CD14-positive monocyte (primary cell): ENCODE data around the gene CPD. TPM values are rescaled to one million over a fixed set of nuclear protein-coding genes. Genes with fewer than 3 reads are reported as not detected.
"Not testable (repeated sequence)": the region's sequence is repeated elsewhere in the genome, so short reads cannot be mapped to it uniquely, and the experiment has no call there.

Source experiments
- DNase-seq, 3 donors: peaks; one replicate each; pipeline ENCODE4 v3.0.0-alpha.2; 2011 to 2022
- H2AFZ ChIP-seq: 2 replicates; pipeline ENCODE4 v1.6.0; 2012; ENCODE audit warnings: mild to moderate bottlenecking, low read depth, low read length, inconsistent platforms; ENCODE audit not compliant: insufficient read depth, poor library complexity, severe bottlenecking
- H3K27ac ChIP-seq, 2 donors: 1 replicate in 1 of 2; 2 replicates in 1 of 2; pipeline ENCODE4 v1.5.1; 2012 to 2013; ENCODE audit warnings: low read length in 2 of 2, control low read depth in 1 of 2, inconsistent platforms in 1 of 2, low read depth in 1 of 2, mild to moderate bottlenecking in 1 of 2
- H3K27me3 ChIP-seq, 2 donors: one replicate each; pipeline versions ENCODE4 v1.6.0 to v1.6.1; 2011 to 2013; ENCODE audit warnings: low read length in 2 of 2; ENCODE audit not compliant: control insufficient read depth in 2 of 2, insufficient read depth in 2 of 2
- H3K36me3 ChIP-seq, 2 donors: replicated peaks in 1 of 2; 1 replicate in 1 of 2; 2 replicates in 1 of 2; pipeline versions ENCODE4 v1.5.1 to v1.6.1; 2012 to 2013; ENCODE audit warnings: low read length in 2 of 2, control low read depth in 1 of 2, inconsistent platforms in 1 of 2, mild to moderate bottlenecking in 1 of 2; ENCODE audit not compliant: insufficient read depth in 2 of 2, control insufficient read depth in 1 of 2
- H3K4me1 ChIP-seq, 2 donors: 1 replicate in 1 of 2; 2 replicates in 1 of 2; pipeline versions ENCODE4 v1.5.1 to v1.6.1; 2012 to 2013; ENCODE audit warnings: low read length in 2 of 2, control low read depth in 1 of 2, inconsistent platforms in 1 of 2, mild to moderate bottlenecking in 1 of 2, moderate library complexity in 1 of 2; ENCODE audit not compliant: insufficient read depth in 2 of 2, control insufficient read depth in 1 of 2
- H3K4me2 ChIP-seq: replicated peaks from 2 replicates; pipeline ENCODE3; 2012; ENCODE audit warnings: low read length, moderate library complexity, mild to moderate bottlenecking; ENCODE audit not compliant: poor library complexity, severe bottlenecking; ENCODE audit errors: extremely low read depth
- H3K4me3 ChIP-seq, 3 experiments: fragments of 200-600 bp in 1 of 3; sonication (generic) in 1 of 3; replicated peaks in 1 of 3; 1 replicate in 2 of 3; 2 replicates in 1 of 3; pipeline ENCODE4 v1.5.1; 2011 to 2013; ENCODE audit warnings: low read length in 3 of 3, mild to moderate bottlenecking in 3 of 3, control low read depth in 2 of 3, low read depth in 2 of 3, inconsistent platforms in 1 of 3, moderate library complexity in 1 of 3
- H3K79me2 ChIP-seq: 2 replicates; pipeline ENCODE4 v1.6.0; 2012; ENCODE audit warnings: mild to moderate bottlenecking, control low read depth, inconsistent platforms, low read length, moderate library complexity; ENCODE audit not compliant: insufficient read depth
- H3K9ac ChIP-seq: 2 replicates; pipeline ENCODE4 v1.6.0; 2017; ENCODE audit warnings: low read length, mild to moderate bottlenecking; ENCODE audit not compliant: insufficient read depth, poor library complexity, severe bottlenecking
- H3K9me3 ChIP-seq, 2 donors: replicated peaks in 1 of 2; 1 replicate in 1 of 2; 2 replicates in 1 of 2; pipeline versions ENCODE4 v1.5.1 to v1.6.1; 2012 to 2013; ENCODE audit warnings: low read length in 2 of 2, control low read depth in 1 of 2; ENCODE audit not compliant: control insufficient read depth in 1 of 2, insufficient read depth in 1 of 2
- H4K20me1 ChIP-seq: 2 replicates; pipeline ENCODE4 v1.6.0; 2012; ENCODE audit warnings: mild to moderate bottlenecking, low read length, control low read depth, moderate library complexity; ENCODE audit not compliant: insufficient read depth
- H3K27ac Mint-ChIP-seq, 7 donors: one replicate each; pipeline ENCODE4 v1.8.0; 2020; ENCODE audit warnings: mild to moderate bottlenecking in 7 of 7, mixed read lengths in 7 of 7, moderate library complexity in 6 of 7, inconsistent platforms in 2 of 7
- H3K27me3 Mint-ChIP-seq, 3 donors: one replicate each; pipeline ENCODE4 v1.8.0; 2021 to 2022; ENCODE audit warnings: low read depth in 3 of 3, mild to moderate bottlenecking in 3 of 3, mixed read lengths in 3 of 3, moderate library complexity in 3 of 3, inconsistent platforms in 1 of 3
- H3K36me3 Mint-ChIP-seq, 2 donors: one replicate each; pipeline ENCODE4 v1.8.0; 2020; ENCODE audit warnings: mixed read lengths in 2 of 2, inconsistent platforms in 1 of 2, mild to moderate bottlenecking in 1 of 2
- H3K4me1 Mint-ChIP-seq: one replicate; pipeline ENCODE4 v1.8.0; 2020; ENCODE audit warnings: mild to moderate bottlenecking, mixed read lengths
- H3K4me3 Mint-ChIP-seq, 2 donors: one replicate each; pipeline ENCODE4 v1.8.0; 2020; ENCODE audit warnings: mild to moderate bottlenecking in 2 of 2, mixed read lengths in 2 of 2, moderate library complexity in 1 of 2
- H3K9me3 Mint-ChIP-seq, 7 donors: one replicate each; pipeline ENCODE4 v1.8.0; 2020 to 2022; ENCODE audit warnings: mixed read lengths in 7 of 7, mild to moderate bottlenecking in 6 of 7, moderate library complexity in 6 of 7, inconsistent platforms in 2 of 7
- WGBS: methylation state at CpG from one replicate; pipeline ENCODE4 v1.1.5; 2013; ENCODE audit warnings: missing lambda C conversion rate; ENCODE audit not compliant: insufficient coverage; 5-methylcytosine and 5-hydroxymethylcytosine counted together
- intact Hi-C, 2 donors: fragments of 100-400 bp; cut with micrococcal nuclease; formaldehyde crosslinking; loops; one replicate each; pipeline versions ENCODE4 v1.15.0 to v1.15.1; 2023
- polyA plus RNA-seq, 3 donors: library from polyadenylated mRNA; depleted of rRNA in 1 of 3; unstranded in 2 of 3; stranded (reverse) in 1 of 3; fragments of 300-500 nt in 2 of 3; fragments of >200 nt in 1 of 3; fragmentation: Illumina TruSeq in 2 of 3; gene quantifications; 1 replicate in 2 of 3; 2 replicates in 1 of 3; pipeline ENCODE4 v1.2.3, GENCODE V29; 2012 to 2021
- TF ChIP-seq, protein P1 (sequence below): fragments of 200-600 bp; IDR thresholded peaks from one replicate; pipeline ENCODE4 v1.8.0; 2022; ENCODE audit warnings: antibody characterized with exemption, mild to moderate bottlenecking

CPD gene
- polyA plus RNA-seq, 3 donors: 9.2 to 47.0 (median 32.2) TPM

DNA sequence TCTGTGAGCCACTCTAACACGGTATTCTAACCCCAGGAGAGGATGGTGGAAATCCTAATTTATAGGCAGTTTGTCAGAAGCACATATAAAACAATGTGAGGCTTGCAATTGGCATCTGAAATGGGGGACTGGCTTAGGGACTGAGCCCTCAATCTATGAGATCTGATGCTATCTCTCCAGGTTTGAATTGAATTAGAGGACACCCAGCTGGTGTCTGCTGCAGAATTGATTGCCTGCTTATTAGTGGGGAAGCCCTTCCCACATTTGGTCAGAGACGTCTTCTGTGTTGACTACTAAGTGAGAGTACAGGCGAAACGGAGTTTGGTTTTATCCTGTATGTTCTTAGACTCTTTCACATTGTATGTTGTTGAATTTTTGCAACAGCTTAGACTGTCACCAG, 31.2 kb upstream of the CPD start:
- Mint-ChIP-seq H3K36me3 (no peaks in the 10 kb centered on the region), H3K27me3 (peaks cover 0 to 2% (median 0%) of the 10 kb centered on the region in 3 donors), H3K4me1 (peaks cover 59% of the 10 kb centered on the region), H3K27ac (no peak overlapping the region), H3K9me3 (peaks cover 0 to 4% (median 0%) of the 10 kb centered on the region in 7 donors), H3K4me3 (no peak overlapping the region)
- Histone ChIP-seq H3K36me3 (no peaks in the 10 kb centered on the region), H3K27ac (no peak overlapping the region), H3K4me2 (no peak overlapping the region), H4K20me1 (no peaks in the 10 kb centered on the region), H3K9ac (no peak overlapping the region), H3K27me3 (no peaks in the 10 kb centered on the region), H3K9me3 (no peaks in the 10 kb centered on the region), H3K79me2 (no peaks in the 10 kb centered on the region), H2AFZ (no peak overlapping the region), H3K4me3 (no peak overlapping the region), H3K4me1 (peaks cover 52 to 66% of the 10 kb centered on the region in 2 donors)
- WGBS: no CpG with 5 or more reads among the region's 4 CpGs
- intact Hi-C loops: no loop called here
- TF ChIP-seq, protein P1, sequence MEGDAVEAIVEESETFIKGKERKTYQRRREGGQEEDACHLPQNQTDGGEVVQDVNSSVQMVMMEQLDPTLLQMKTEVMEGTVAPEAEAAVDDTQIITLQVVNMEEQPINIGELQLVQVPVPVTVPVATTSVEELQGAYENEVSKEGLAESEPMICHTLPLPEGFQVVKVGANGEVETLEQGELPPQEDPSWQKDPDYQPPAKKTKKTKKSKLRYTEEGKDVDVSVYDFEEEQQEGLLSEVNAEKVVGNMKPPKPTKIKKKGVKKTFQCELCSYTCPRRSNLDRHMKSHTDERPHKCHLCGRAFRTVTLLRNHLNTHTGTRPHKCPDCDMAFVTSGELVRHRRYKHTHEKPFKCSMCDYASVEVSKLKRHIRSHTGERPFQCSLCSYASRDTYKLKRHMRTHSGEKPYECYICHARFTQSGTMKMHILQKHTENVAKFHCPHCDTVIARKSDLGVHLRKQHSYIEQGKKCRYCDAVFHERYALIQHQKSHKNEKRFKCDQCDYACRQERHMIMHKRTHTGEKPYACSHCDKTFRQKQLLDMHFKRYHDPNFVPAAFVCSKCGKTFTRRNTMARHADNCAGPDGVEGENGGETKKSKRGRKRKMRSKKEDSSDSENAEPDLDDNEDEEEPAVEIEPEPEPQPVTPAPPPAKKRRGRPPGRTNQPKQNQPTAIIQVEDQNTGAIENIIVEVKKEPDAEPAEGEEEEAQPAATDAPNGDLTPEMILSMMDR: no peak
- no peak for DNase-seq

DNA sequence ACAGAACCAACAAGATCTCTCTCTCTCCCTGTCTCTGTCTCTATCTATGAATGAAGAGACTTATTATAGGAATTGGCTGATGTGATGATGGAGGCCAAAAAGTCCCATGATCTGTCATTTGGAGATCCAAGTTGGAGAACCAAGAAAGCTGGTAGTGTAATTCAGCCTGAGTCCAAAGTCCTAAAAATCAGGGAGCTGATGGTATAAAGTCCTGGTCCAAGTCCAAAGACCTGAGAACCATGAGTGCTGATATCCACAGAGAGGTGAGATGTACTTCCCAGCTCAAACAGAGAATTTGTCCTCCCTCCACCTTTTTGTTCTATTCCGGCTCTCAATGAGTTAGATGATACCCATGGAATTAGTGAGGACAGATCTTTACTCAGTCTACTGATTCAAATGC, 29.5 kb upstream of the CPD start:
- DNase-seq: no peak
- H3K9ac ChIP-seq: no peak overlapping the region
- H3K36me3 ChIP-seq: no peaks in the 10 kb centered on the region
- peaks cover 59 to 73% of the 10 kb centered on the region in 2 donors for H3K4me1 ChIP-seq
- no peak overlapping the region for H2AFZ ChIP-seq
- H3K27me3 Mint-ChIP-seq: peaks cover 0 to 2% (median 0%) of the 10 kb centered on the region in 3 donors
- no peaks in the 10 kb centered on the region for H4K20me1 ChIP-seq
- no peaks in the 10 kb centered on the region for H3K9me3 ChIP-seq
- TF ChIP-seq, protein P1: no peak
- no peaks in the 10 kb centered on the region for H3K27me3 ChIP-seq
- WGBS: no CpG with 5 or more reads among the region's 1 CpG
- H3K27ac ChIP-seq: no peak overlapping the region
- H3K4me3 ChIP-seq: no peak overlapping the region
- peaks cover 0 to 4% (median 0%) of the 10 kb centered on the region in 7 donors for H3K9me3 Mint-ChIP-seq
- H3K27ac Mint-ChIP-seq: no peak overlapping the region
- H3K4me1 Mint-ChIP-seq: peaks cover 62% of the 10 kb centered on the region
- H3K4me3 Mint-ChIP-seq: no peak overlapping the region
- H3K36me3 Mint-ChIP-seq: peaks cover 0 to 2% of the 10 kb centered on the region in 2 donors
- H3K79me2 ChIP-seq: no peaks in the 10 kb centered on the region
- intact Hi-C loops: no loop called here
- H3K4me2 ChIP-seq: no peak overlapping the region

DNA sequence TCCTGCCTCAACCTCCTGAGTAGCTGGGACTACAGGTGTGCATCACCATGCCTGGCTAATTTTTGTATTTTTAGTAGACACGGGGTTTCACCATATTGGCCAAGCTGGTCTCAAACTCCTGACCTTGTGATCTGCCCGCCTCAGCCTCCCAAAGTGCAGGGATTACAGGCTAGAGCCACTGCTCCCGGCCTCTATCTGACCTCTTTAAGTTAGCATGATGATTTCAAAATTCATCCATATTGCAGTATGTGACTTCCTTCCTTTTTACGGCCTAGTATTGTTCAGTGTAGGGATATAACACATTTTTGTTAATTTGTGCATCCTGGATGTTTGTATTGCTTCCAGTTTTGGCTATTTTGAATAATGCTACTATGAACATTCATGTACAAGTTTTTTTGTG, 27.5 kb upstream of the CPD start:
- H3K9ac ChIP-seq: peak overlapping the region; percentile 44
- H3K36me3 Mint-ChIP-seq, H3K27me3 Mint-ChIP-seq, intact Hi-C loops, H2AFZ ChIP-seq, H4K20me1 ChIP-seq, H3K27me3 ChIP-seq, H3K36me3 ChIP-seq, H3K79me2 ChIP-seq, H3K9me3 Mint-ChIP-seq, H3K9me3 ChIP-seq: not testable (repeated sequence)
- peaks cover 46 to 68% of the 10 kb centered on the region in 2 donors for H3K4me1 ChIP-seq
- DNase-seq: peak; percentile 75 to 88 (median 81)
- H3K4me3 Mint-ChIP-seq: peak overlapping the region in 1 of 2 donors; percentile 30
- WGBS: 8% methylated on average over 2 of the region's 4 CpGs
- peaks cover 58% of the 10 kb centered on the region for H3K4me1 Mint-ChIP-seq
- H3K27ac Mint-ChIP-seq: peak overlapping the region; percentile 96 to 99 (median 97)
- H3K4me3 ChIP-seq: peak overlapping the region in 1 of 3 experiments; percentile 45
- peak overlapping the region; percentile 66 to 91 for H3K27ac ChIP-seq
- peak overlapping the region; percentile 59 for H3K4me2 ChIP-seq
